Left lung (tissue), 10 donors: ENCODE data around the gene PHLDB2. TPM values are rescaled to one million over a fixed set of nuclear protein-coding genes. Genes with fewer than 3 reads are reported as not detected.

Experiments used
- ATAC-seq: fragments of 200-7000 bp; cut with Tn5 transposase; one replicate; pipeline ENCODE4 v1.9.1; 2020; ENCODE audit warnings: moderate library complexity
- DNase-seq, 4 donors: peaks; one replicate each; pipeline ENCODE4 v3.0.0-alpha.2; 2013 to 2020
- H3K27ac ChIP-seq, 2 donors: fragments of 200-600 bp; sonication (generic) in 1 of 2; one replicate each; pipeline versions ENCODE4 v1.5.0 to v1.8.0; 2020 to 2021
- H3K27me3 ChIP-seq, 2 donors: fragments of 200-600 bp; sonication (generic) in 1 of 2; one replicate each; pipeline versions ENCODE4 v1.5.0 to v1.8.0; 2020 to 2021
- H3K36me3 ChIP-seq, 2 donors: fragments of 200-600 bp; sonication (generic) in 1 of 2; one replicate each; pipeline versions ENCODE4 v1.5.0 to v1.8.0; 2020 to 2021
- H3K4me1 ChIP-seq, 2 donors: fragments of 200-600 bp; one replicate each; pipeline ENCODE4 v1.8.0; 2021
- H3K4me3 ChIP-seq, 2 donors: fragments of 200-600 bp; sonication (generic) in 1 of 2; one replicate each; pipeline versions ENCODE4 v1.5.0 to v1.8.0; 2020 to 2021; ENCODE audit warnings: mild to moderate bottlenecking in 1 of 2
- H3K9me3 ChIP-seq, 2 donors: fragments of 200-600 bp; sonication (generic) in 1 of 2; one replicate each; pipeline versions ENCODE4 v1.5.0 to v1.8.0; 2020 to 2021
- intact Hi-C, 2 donors: fragments of 100-400 bp; cut with DNase I; formaldehyde crosslinking; loops; one replicate each; pipeline versions ENCODE4 v1.11.2 to v1.14.2; 2022
- polyA plus RNA-seq, 6 donors: library from polyadenylated mRNA; unstranded; fragments of 120-200 nt; gene quantifications; one replicate each; pipeline ENCODE4 v1.2.1, GENCODE V29; 2013; ENCODE audit not compliant: insufficient read length in 6 of 6
- total RNA-seq, 2 donors: library from RNA; stranded (reverse); fragmentation: NEBNext Ultra II Directional; extraction: Animal tissue kit (Norgen Biotek cat#: 25700); gene quantifications; one replicate each; pipeline ENCODE4 v1.2.1, GENCODE V29; 2021
- TF ChIP-seq, protein P1 (sequence below), 2 donors: fragments of 200-600 bp; sonication (generic) in 1 of 2; IDR thresholded peaks; one replicate each; pipeline versions ENCODE4 v1.5.0 to v1.8.0; 2021; ENCODE audit warnings: antibody characterized with exemption in 2 of 2
- donor health status: DM: no; HTN: yes; CAD: no.
- donor health status: DM: no; HTN: no; CAD: no.

PHLDB2 gene
- total and polyA plus RNA-seq, 8 donors, result 38.0 to 71.0 (median 51.7) TPM

DNA sequence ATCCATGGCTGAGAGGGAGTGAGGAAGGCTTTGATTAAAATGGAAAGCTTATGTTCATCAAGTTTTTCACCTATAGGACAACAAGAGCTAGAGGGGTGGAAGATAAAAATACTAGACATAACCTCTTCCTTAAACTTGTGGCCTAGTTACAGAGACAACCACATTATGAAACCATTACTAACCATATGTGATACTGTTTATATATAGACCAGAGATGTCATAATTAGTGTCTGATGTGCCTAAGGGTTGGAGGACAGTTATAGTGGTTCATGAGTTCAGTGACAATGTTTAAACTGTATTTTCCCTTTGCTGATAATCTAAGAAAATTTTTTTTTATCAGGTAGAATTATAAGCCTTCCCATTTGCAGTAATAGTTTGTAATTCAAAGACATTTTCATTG lies 23.7 kb downstream of the PHLDB2 start:
- intact Hi-C loops, result no loop called here

DNA sequence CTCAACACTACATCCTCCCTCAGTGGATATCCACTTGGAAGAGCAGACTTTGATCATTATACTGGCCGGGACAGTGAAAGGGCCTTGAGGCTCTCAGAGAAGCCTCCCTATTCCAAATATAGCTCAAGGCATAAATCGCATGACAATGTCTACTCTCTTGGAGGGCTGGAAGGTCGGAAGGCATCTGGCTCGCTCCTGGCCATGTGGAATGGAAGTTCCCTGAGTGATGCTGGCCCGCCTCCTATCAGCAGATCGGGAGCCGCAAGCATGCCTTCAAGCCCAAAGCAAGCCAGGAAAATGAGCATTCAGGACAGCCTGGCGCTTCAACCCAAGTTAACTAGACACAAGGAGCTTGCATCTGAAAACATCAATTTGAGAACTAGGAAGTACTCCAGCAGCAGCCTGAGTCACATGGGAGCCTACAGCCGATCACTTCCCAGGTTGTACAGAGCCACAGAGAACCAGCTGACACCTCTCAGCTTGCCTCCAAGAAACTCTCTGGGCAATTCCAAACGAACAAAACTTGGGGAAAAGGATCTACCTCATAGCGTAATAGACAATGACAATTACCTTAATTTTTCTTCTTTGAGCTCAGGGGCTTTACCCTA lies 25.4 kb downstream of the PHLDB2 start:
- intact Hi-C loops, result no loop called here
- ATAC-seq (no peak), DNase-seq (no peak)
- H3K4me1 ChIP-seq, result no peaks in the 10 kb centered on the region
- H3K9me3 ChIP-seq, result peaks cover 0 to 9% of the 10 kb centered on the region in 2 donors
- no peaks in the 10 kb centered on the region for H3K27me3 ChIP-seq
- H3K36me3 ChIP-seq, result peaks cover 0 to 10% of the 10 kb centered on the region in 2 donors
- H3K27ac ChIP-seq, result no peak overlapping the region
- H3K4me3 ChIP-seq, result no peak overlapping the region
- TF ChIP-seq, protein P1, sequence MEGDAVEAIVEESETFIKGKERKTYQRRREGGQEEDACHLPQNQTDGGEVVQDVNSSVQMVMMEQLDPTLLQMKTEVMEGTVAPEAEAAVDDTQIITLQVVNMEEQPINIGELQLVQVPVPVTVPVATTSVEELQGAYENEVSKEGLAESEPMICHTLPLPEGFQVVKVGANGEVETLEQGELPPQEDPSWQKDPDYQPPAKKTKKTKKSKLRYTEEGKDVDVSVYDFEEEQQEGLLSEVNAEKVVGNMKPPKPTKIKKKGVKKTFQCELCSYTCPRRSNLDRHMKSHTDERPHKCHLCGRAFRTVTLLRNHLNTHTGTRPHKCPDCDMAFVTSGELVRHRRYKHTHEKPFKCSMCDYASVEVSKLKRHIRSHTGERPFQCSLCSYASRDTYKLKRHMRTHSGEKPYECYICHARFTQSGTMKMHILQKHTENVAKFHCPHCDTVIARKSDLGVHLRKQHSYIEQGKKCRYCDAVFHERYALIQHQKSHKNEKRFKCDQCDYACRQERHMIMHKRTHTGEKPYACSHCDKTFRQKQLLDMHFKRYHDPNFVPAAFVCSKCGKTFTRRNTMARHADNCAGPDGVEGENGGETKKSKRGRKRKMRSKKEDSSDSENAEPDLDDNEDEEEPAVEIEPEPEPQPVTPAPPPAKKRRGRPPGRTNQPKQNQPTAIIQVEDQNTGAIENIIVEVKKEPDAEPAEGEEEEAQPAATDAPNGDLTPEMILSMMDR (IDR thresholded peaks at IDR 0.05), result no peak

More for the DNA sequence above, 23.7 kb downstream of the PHLDB2 start:
- no peaks in the 10 kb centered on the region for H3K4me1 ChIP-seq
- peaks cover 0 to 10% of the 10 kb centered on the region in 2 donors for H3K36me3 ChIP-seq
- ATAC-seq (no peak), DNase-seq (no peak)
- H3K9me3 ChIP-seq, result peaks cover 0 to 9% of the 10 kb centered on the region in 2 donors
- H3K27ac ChIP-seq, result no peak overlapping the region
- TF ChIP-seq, protein P1 (IDR thresholded peaks at IDR 0.05), result no peak
- no peak overlapping the region for H3K4me3 ChIP-seq
- no peaks in the 10 kb centered on the region for H3K27me3 ChIP-seq

DNA sequence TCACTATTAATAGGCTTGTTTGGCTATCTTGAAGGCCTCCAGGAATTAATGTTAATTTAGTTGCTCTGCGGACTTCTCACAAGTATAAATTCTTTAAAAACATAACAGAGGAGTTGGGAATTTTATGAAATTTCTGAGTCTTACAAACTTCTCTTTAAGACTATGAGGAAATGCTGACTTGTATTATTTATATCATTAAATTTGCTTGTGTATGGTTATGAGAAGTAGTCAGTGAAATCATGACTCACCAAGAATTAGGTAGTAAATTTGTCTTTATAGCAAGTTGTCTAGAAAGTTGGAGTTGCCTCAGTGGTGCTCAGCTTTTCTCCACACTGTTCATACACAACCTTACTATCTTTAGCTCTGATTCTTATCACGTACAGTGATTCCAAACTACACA lies 26.5 kb downstream of the PHLDB2 start:
- DNase-seq (no peak), ATAC-seq (no peak)
- Histone ChIP-seq H3K27ac (no peak overlapping the region), H3K36me3 (peaks cover 0 to 10% of the 10 kb centered on the region in 2 donors), H3K9me3 (peaks cover 0 to 5% of the 10 kb centered on the region in 2 donors), H3K4me1 (no peaks in the 10 kb centered on the region), H3K4me3 (no peak overlapping the region), H3K27me3 (no peaks in the 10 kb centered on the region)
- TF ChIP-seq, protein P1 (IDR thresholded peaks at IDR 0.05), result no peak
- intact Hi-C loops, result no loop called here

DNA sequence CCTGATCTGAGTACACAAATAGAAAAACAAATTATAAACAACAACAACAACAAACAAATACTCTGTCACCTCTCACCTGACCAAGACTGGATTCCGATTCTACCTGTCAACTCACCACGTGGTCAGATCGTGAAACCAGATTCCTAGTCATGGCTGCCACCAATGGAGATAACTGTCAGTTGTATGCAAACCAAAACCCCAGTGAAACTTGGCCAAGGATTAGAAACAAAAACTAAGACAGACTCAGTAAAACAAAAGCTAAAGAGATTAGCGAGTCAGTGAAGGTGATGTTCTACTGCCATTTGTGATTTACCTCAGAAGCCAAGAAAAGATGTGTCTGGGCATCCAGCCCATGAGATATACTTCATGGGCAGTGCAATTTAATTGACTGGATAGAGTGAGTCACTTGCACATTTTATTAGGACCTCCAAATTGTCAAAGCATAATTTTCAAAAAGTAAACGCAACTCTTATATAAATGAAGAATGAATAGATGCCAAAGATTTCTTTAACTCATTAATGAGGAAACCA lies 31.1 kb downstream of the PHLDB2 start:
- H3K27me3 ChIP-seq, result no peaks in the 10 kb centered on the region
- intact Hi-C loops, result no loop called here
- no peak for DNase-seq
- H3K4me1 ChIP-seq, result no peaks in the 10 kb centered on the region
- no peak overlapping the region for H3K4me3 ChIP-seq
- TF ChIP-seq, protein P1 (IDR thresholded peaks at IDR 0.05), result no peak
- H3K36me3 ChIP-seq, result peaks cover 0 to 4% of the 10 kb centered on the region in 2 donors
- H3K27ac ChIP-seq, result no peak overlapping the region
- no peaks in the 10 kb centered on the region for H3K9me3 ChIP-seq
- no peak for ATAC-seq

- Histone ChIP-seq H3K27ac (no peak overlapping the region), H3K36me3 (no peaks in the 10 kb centered on the region), H3K27me3 (no peaks in the 10 kb centered on the region), H3K4me1 (no peaks in the 10 kb centered on the region), H3K9me3 (no peaks in the 10 kb centered on the region), H3K4me3 (no peak overlapping the region)
- DNase-seq (no peak), ATAC-seq (no peak)
- TF ChIP-seq, protein P1 (IDR thresholded peaks at IDR 0.05), result no peak
- intact Hi-C loops, result no loop called here
Observed at GRCh38 chr3:111892070-111892469, 33.0 kb downstream of the PHLDB2 start.
